ENCODE results near the gene SUPT3H. TPM values are rescaled to one million over a fixed set of nuclear protein-coding genes. Genes with fewer than 3 reads are reported as not detected.

SUPT3H gene
- total RNA-seq, 2 experiments from 2014 or later = 8.7 to 9.0 TPM

DNA sequence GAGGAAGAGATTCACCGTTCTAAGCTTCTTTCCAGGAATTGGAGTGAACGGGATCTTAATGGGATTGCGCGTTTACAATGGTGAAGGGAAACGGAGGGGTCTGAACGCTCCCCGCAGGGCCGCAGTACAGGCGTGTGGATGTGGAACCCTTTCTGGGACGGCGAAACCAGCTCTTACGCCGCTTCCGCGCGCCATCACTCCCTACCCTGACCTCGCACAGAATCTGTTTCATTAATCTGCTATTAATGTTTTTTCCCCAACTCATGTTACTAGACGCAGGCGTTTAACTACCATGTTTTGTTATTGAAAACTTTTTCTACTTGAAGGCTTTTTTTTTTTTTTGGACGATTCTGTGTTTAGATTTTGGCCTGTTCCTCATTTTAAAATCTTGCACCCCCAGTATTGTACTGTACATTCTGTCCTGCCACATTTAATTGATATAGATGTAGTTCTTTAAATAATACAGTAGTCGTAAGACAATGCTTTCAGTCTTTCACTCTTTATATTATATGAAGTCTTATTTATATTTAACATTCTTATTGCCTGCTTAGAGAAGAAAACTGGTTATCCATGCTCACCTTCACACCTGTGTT lies 696 bp upstream of the SUPT3H start:
- H3K9me3 Mint-ChIP-seq = no peaks in the 10 kb centered on the region
- H3K27ac Mint-ChIP-seq = peak overlapping the region; percentile 98
- H3K36me3 Mint-ChIP-seq (ENCODE audit: low read depth) = no peaks in the 10 kb centered on the region
- ChIA-PET POLR2A (interaction anchor here (0.6 kb wide), 2 partner anchors 280 to 666 kb away, joined by 3 to 5 read pairs; no protein-coding TSS in a partner anchor), CTCF (interaction anchor here (0.6 to 1.9 kb wide), 10 partner anchors 11 to 469 kb away, joined by 3 to 6 read pairs (median 4); partner anchors contain the start of gene RUNX2)
- H3K27me3 Mint-ChIP-seq = no peaks in the 10 kb centered on the region
- peak overlapping the region; percentile 93 for H3K4me3 Mint-ChIP-seq
- peak; percentile 25 for DNase-seq
- H3K4me1 Mint-ChIP-seq = peaks cover 24% of the 10 kb centered on the region

DNA sequence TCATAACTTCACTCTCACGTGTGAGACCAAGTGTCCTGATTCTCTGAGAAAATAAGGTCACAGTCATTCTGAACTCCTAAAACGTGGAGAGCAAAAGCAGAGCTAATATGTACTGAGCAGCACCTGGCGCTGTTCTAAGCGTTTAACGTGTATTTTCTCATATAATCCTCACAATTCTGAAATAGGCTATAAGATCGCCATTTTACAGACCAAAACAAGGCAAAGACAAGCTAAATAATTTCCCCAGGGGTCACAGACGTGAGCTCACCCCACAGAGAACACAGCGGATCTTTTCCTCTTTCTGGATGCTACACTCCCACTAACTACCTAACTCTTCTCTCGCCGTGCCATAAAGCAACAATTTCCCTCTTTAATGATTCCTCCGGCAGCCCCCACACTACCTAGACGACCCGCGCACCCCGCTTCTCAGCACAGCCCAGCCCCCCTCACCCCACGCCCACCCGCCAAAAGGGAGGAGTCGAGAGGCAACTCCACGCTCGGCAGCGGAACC lies 636 bp downstream of the SUPT3H start:
- Mint-ChIP-seq H3K27ac (peak overlapping the region; percentile 98), H3K27me3 (no peaks in the 10 kb centered on the region), H3K4me1 (peaks cover 24% of the 10 kb centered on the region), H3K9me3 (no peaks in the 10 kb centered on the region), H3K36me3 (ENCODE audit: low read depth) (no peaks in the 10 kb centered on the region), H3K4me3 (peak overlapping the region; percentile 93)
- ChIA-PET POLR2A (no interaction called here), CTCF (interaction anchor here (0.8 to 2.3 kb wide), 5 partner anchors 9 to 721 kb away, joined by 3 to 5 read pairs (median 3); no protein-coding TSS in a partner anchor)
- no peak for DNase-seq

DNA sequence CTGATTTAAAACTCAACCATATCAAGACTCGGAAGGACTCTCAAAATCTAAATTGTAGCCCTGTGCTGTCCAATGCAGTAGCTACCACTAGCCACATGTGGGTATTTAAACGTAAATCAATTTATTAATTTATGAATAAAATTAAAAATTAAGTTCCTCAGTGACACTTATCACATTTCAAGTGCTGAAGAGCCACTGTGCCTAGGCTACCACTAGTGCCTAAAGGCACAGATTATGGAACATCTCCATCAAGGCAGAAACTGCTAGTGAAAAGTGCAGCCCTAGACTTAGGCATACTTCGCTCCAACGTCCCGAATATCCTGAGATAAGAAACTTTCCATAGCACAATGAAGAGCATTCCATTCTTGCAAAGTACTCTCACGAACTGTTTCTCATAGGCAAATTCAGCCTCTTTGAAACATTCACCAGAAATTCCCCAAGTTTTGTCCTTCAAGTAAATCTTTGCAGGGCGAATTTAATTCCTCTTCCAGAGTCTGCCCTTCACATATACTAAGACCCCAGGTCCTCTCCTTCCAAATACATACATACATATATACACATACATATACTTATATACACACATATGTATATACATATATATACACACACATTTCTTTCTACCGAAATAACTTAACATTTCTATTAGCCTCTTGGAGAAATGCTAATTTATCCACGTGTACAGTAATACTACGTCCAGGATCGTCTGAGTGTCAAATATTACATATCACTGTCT lies 1.3 kb downstream of the SUPT3H start:
- no peaks in the 10 kb centered on the region for H3K36me3 Mint-ChIP-seq (ENCODE audit: low read depth)

GRCh38 chr6:45375449-45375848 lies 2.3 kb downstream of the SUPT3H start:
- no peaks in the 10 kb centered on the region for H3K36me3 Mint-ChIP-seq (ENCODE audit: low read depth)
- no peaks in the 10 kb centered on the region for H3K9me3 Mint-ChIP-seq
- H3K27ac Mint-ChIP-seq = no peak overlapping the region
- H3K27me3 Mint-ChIP-seq = no peaks in the 10 kb centered on the region
- no peak overlapping the region for H3K4me3 Mint-ChIP-seq
- DNase-seq = no peak
- CTCF ChIA-PET = interaction anchor here (0.7 to 2.0 kb wide), 6 partner anchors 10 to 745 kb away, joined by 3 to 4 read pairs (median 3); no protein-coding TSS in a partner anchor
- H3K4me1 Mint-ChIP-seq = peaks cover 24% of the 10 kb centered on the region
- POLR2A ChIA-PET = interaction anchor here (0.6 kb wide), 1 partner anchor 303 kb away, joined by 6 read pairs; no protein-coding TSS in a partner anchor

More for the DNA sequence above, 1.3 kb downstream of the SUPT3H start:
- peak overlapping the region; percentile 98 for H3K27ac Mint-ChIP-seq
- ChIA-PET POLR2A (no interaction called here), CTCF (interaction anchor here (0.6 to 2.3 kb wide), 5 partner anchors 19 to 723 kb away, joined by 3 to 5 read pairs (median 4); no protein-coding TSS in a partner anchor)
- H3K4me3 Mint-ChIP-seq = peak overlapping the region; percentile 93
- no peaks in the 10 kb centered on the region for H3K27me3 Mint-ChIP-seq
- no peak for DNase-seq
- H3K9me3 Mint-ChIP-seq = no peaks in the 10 kb centered on the region
- peaks cover 24% of the 10 kb centered on the region for H3K4me1 Mint-ChIP-seq

- DNase-seq = no peak
- Mint-ChIP-seq H3K27me3 (no peaks in the 10 kb centered on the region), H3K9me3 (no peaks in the 10 kb centered on the region), H3K27ac (no peak overlapping the region), H3K4me3 (no peak overlapping the region), H3K4me1 (peaks cover 14% of the 10 kb centered on the region), H3K36me3 (ENCODE audit: low read depth) (peaks cover 2% of the 10 kb centered on the region)
- ChIA-PET POLR2A (no interaction called here), CTCF (no interaction called here)
Measured at GRCh38 chr6:45371924-45372573, 5.7 kb downstream of the SUPT3H start.

- Mint-ChIP-seq H3K4me3 (no peak overlapping the region), H3K27ac (no peak overlapping the region), H3K4me1 (no peaks in the 10 kb centered on the region), H3K36me3 (ENCODE audit: low read depth) (peaks cover 2% of the 10 kb centered on the region), H3K27me3 (no peaks in the 10 kb centered on the region), H3K9me3 (no peaks in the 10 kb centered on the region)
- ChIA-PET CTCF (no interaction called here), POLR2A (interaction anchor here (0.7 kb wide), 1 partner anchor 293 kb away, joined by 3 read pairs; no protein-coding TSS in a partner anchor)
- DNase-seq = no peak
Measured at GRCh38 chr6:45369870-45370269, 7.9 kb downstream of the SUPT3H start.

GRCh38 chr6:45367999-45368398 lies 9.7 kb downstream of the SUPT3H start:
- no peak overlapping the region for H3K27ac Mint-ChIP-seq
- H3K4me3 Mint-ChIP-seq = no peak overlapping the region
- DNase-seq = no peak
- H3K27me3 Mint-ChIP-seq = no peaks in the 10 kb centered on the region
- ChIA-PET POLR2A (no interaction called here), CTCF (interaction anchor here (1.8 kb wide), 1 partner anchor 10 kb away, joined by 5 read pairs; the partner anchor contains the start of gene SUPT3H)
- peaks cover 2% of the 10 kb centered on the region for H3K36me3 Mint-ChIP-seq (ENCODE audit: low read depth)
- H3K4me1 Mint-ChIP-seq = no peaks in the 10 kb centered on the region
- H3K9me3 Mint-ChIP-seq = no peaks in the 10 kb centered on the region

DNA sequence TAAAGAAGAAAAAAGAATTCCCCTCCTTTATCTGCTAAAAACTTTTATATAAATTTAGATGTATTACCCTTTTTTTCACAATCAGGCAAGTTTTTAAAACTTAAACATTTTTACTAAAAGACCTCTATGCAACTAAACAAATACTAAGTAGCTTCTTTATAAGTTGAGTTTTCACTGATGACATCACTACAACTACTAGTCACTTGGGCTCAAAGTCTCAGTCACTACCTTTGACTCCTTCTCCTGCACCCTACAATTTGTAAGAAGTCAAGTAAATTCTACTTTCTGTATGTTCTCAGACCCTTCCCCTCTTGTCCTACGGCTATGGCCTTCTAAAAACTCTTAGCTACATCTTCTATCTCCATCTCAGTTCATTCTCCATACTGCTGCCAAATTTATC lies 11.2 kb downstream of the SUPT3H start:
- ChIA-PET POLR2A (no interaction called here), CTCF (interaction anchor here (1.0 kb wide), 1 partner anchor 533 kb away, joined by 3 read pairs; no protein-coding TSS in a partner anchor)
- Mint-ChIP-seq H3K27ac (no peak overlapping the region), H3K27me3 (no peaks in the 10 kb centered on the region), H3K9me3 (no peaks in the 10 kb centered on the region), H3K36me3 (ENCODE audit: low read depth) (peaks cover 2% of the 10 kb centered on the region), H3K4me1 (no peaks in the 10 kb centered on the region), H3K4me3 (no peak overlapping the region)
- DNase-seq = no peak

DNA sequence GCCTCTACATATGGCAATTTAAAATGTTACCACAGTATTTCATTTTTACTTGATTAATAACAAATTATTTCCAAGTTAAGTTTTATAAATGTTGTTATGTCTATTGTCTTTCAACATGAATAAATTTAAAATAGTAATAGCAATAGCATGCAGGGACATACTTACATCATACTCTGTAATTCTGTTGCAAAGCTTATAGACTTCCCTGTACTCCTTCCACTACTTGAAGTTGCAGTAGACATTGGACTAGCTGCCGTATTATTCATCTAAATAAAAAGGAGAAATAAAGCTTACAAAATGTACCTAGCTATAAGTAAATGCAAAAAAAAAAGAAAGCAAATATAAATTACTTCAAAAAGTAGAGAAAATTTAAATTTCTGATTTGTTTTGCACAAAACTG lies 12.7 kb downstream of the SUPT3H start:
- no peaks in the 10 kb centered on the region for H3K4me1 Mint-ChIP-seq

GRCh38 chr6:45364466-45364865 lies 13.3 kb downstream of the SUPT3H start:
- no peaks in the 10 kb centered on the region for H3K27me3 Mint-ChIP-seq
- peaks cover 2% of the 10 kb centered on the region for H3K36me3 Mint-ChIP-seq (ENCODE audit: low read depth)
- POLR2A ChIA-PET = no interaction called here
- H3K27ac Mint-ChIP-seq = no peak overlapping the region
- DNase-seq = no peak
- H3K4me1 Mint-ChIP-seq = no peaks in the 10 kb centered on the region
- H3K9me3 Mint-ChIP-seq = no peaks in the 10 kb centered on the region
- no peak overlapping the region for H3K4me3 Mint-ChIP-seq
- CTCF ChIA-PET = interaction anchor here (1.3 kb wide), 1 partner anchor 11 kb away, joined by 4 read pairs; no protein-coding TSS in a partner anchor

More for the DNA sequence above, 12.7 kb downstream of the SUPT3H start:
- Mint-ChIP-seq H3K9me3 (no peaks in the 10 kb centered on the region), H3K36me3 (ENCODE audit: low read depth) (peaks cover 2% of the 10 kb centered on the region), H3K27ac (no peak overlapping the region), H3K4me3 (no peak overlapping the region), H3K27me3 (no peaks in the 10 kb centered on the region)
- DNase-seq = no peak
- CTCF ChIA-PET = interaction anchor here (1.3 kb wide), 1 partner anchor 10 kb away, joined by 4 read pairs; no protein-coding TSS in a partner anchor
- POLR2A ChIA-PET = no interaction called here

- no peak overlapping the region for H3K4me3 Mint-ChIP-seq
- peaks cover 6% of the 10 kb centered on the region for H3K4me1 Mint-ChIP-seq
- no peaks in the 10 kb centered on the region for H3K27me3 Mint-ChIP-seq
- H3K36me3 Mint-ChIP-seq (ENCODE audit: low read depth) = peaks cover 9% of the 10 kb centered on the region
- ChIA-PET POLR2A (no interaction called here), CTCF (no interaction called here)
- H3K27ac Mint-ChIP-seq = no peak overlapping the region
- no peak for DNase-seq
- H3K9me3 Mint-ChIP-seq = peaks cover 1% of the 10 kb centered on the region
Measured at GRCh38 chr6:45353654-45354053, 24.1 kb downstream of the SUPT3H start.

DNA sequence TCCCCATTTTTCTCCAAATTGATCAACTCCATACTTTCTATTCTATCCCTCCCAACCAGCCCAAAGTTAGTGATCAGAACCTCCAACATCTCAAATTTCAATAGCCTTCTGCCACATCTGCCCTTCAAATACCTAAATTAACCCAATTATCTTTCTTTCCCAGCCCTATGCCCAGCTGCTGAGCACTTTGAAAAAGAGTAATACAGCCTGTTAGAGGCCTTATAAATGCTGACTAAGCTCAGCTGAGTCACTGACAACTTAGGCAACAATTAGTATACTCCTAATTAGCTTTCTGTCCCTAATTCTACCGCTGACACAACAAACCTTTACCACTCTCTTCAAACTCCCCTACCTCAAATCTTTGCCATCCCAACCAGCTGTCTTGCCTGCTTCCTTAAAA lies 26.1 kb downstream of the SUPT3H start:
- no peak overlapping the region for H3K27ac Mint-ChIP-seq
- H3K36me3 Mint-ChIP-seq (ENCODE audit: low read depth) = peaks cover 9% of the 10 kb centered on the region
- DNase-seq = no peak
- no peaks in the 10 kb centered on the region for H3K27me3 Mint-ChIP-seq
- ChIA-PET CTCF (interaction anchor here (1.1 to 2.2 kb wide), 4 partner anchors 9 to 43 kb away, joined by 3 to 8 read pairs (median 6); no protein-coding TSS in a partner anchor), POLR2A (no interaction called here)
- peaks cover 6% of the 10 kb centered on the region for H3K4me1 Mint-ChIP-seq
- H3K4me3 Mint-ChIP-seq = no peak overlapping the region
- H3K9me3 Mint-ChIP-seq = peaks cover 1% of the 10 kb centered on the region
